Stomach (tissue), 4 donors: Measurements from ENCODE around the gene WNT8A.

Experiments
- CTCF ChIP-seq, 7 experiments: fragments of 450-650 bp in 4 of 7; fragments of 200-600 bp in 3 of 7; sonication (generic) in 3 of 7; IDR thresholded peaks; one replicate each; pipeline ENCODE4 v1.5.1; 2016 to 2019; ENCODE audit warnings: antibody characterized with exemption in 7 of 7, control low read depth in 2 of 7, mild to moderate bottlenecking in 1 of 7
- POLR2A ChIP-seq, 4 donors: fragments of 450-650 bp; IDR thresholded peaks; one replicate each; pipeline ENCODE4 v1.6.1; 2016; ENCODE audit warnings: antibody characterized with exemption in 4 of 4, control low read depth in 2 of 4, mild to moderate bottlenecking in 1 of 4, moderate library complexity in 1 of 4

- no peak for TF ChIP-seq POLR2A (IDR thresholded peaks at IDR 0.05)
- TF ChIP-seq CTCF (IDR thresholded peaks at IDR 0.05), result no peak
These were observed 56.4 kb downstream of the WNT8A start for GRCh38 chr5:138140268-138140667.
